GM15510 (cell line): ENCODE measurements around the gene DMAP1.

Experiments
- POLR2A ChIP-seq: IDR thresholded peaks from 3 replicates; pipeline ENCODE4 v1.6.1; 2011; ENCODE audit warnings: borderline replicate concordance; ENCODE audit not compliant: insufficient read length; ENCODE audit errors: extremely low read depth

DMAP1 gene

GRCh38 chr1:44240802-44241671, 27.8 kb downstream of the DMAP1 start:
- no peak for TF ChIP-seq POLR2A

DNA sequence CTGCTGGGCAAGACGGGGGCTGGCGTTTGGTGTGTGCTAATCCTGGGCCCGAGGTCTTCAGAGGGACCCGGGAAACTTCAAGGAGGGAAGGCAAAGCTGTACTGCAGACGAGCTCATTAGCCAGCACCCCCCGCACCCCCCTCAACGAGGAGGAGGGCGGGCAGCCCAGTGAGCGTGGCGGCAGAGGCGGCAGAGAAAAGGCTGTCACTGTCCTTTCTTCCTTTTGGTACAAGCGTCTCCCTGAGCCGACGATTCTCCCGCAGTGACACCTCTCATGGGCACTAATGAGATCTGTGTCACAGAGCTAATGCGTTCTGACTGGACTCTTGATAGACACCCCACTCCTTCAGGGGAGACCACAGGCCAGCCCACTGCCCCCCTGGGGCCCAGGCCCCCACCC, 29.5 kb downstream of the DMAP1 start:
- TF ChIP-seq POLR2A: no peak

DNA sequence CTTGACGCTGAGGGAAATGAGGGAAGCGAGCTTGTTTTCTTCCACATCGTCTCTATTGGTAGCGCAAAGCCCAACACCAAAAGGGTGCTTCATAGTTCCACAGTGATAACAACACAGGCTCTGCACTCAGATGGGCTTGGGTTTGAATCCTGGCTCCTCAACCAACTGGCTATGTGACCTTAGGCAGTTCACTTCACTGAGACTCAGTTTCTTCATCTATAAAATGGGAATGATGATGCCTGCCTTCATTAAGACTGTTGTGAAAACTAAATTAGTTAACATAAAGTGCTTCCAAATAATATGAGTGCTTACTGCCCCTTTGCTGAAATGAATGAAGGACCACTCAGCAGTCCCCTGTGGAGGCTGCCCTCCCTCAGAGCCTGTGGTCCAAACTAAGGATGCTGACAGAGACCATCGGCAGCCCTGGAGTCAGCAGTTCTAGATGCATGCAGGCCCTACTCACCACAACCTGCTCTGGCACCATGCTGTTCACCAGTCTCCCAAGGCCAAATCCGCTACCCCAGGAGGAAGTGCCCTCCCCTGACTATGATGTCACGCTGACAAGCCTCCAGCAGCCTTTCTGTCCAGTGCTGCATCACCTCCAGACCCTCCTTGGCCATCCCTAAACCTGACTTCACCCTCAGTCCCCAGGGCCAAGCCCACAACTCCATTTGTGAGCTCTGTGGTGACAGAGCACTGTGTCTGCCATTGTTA, 30.7 kb downstream of the DMAP1 start:
- no peak for TF ChIP-seq POLR2A

DNA sequence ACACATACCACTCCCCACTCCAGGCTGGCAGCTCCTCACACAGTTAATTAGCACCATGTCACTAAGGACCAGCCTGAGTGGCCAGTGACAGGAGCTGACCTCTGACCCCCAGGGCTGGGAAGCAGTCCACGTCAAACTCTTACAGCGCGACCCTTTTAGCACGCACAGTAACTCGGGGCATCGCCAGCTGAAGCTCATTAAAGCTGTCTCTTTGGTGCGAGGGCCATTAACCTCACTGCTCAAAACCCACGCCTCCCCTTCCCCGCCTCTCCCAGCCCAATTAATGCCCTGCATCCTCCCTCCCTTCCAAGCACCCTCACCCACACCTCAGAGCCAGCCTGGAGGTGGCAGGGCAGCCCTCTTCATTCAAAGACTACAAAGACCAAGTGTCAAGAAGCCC, 31.7 kb downstream of the DMAP1 start:
- TF ChIP-seq POLR2A: no peak

- no peak for TF ChIP-seq POLR2A
Observed at GRCh38 chr1:44246806-44247205, 33.5 kb downstream of the DMAP1 start.

- TF ChIP-seq POLR2A: no peak
Observed at GRCh38 chr1:44249543-44249942, 36.3 kb downstream of the DMAP1 start.

GRCh38 chr1:44250068-44250781, 37.0 kb downstream of the DMAP1 start:
- no peak for TF ChIP-seq POLR2A

GRCh38 chr1:44251486-44251885, 38.2 kb downstream of the DMAP1 start:
- no peak for TF ChIP-seq POLR2A

DNA sequence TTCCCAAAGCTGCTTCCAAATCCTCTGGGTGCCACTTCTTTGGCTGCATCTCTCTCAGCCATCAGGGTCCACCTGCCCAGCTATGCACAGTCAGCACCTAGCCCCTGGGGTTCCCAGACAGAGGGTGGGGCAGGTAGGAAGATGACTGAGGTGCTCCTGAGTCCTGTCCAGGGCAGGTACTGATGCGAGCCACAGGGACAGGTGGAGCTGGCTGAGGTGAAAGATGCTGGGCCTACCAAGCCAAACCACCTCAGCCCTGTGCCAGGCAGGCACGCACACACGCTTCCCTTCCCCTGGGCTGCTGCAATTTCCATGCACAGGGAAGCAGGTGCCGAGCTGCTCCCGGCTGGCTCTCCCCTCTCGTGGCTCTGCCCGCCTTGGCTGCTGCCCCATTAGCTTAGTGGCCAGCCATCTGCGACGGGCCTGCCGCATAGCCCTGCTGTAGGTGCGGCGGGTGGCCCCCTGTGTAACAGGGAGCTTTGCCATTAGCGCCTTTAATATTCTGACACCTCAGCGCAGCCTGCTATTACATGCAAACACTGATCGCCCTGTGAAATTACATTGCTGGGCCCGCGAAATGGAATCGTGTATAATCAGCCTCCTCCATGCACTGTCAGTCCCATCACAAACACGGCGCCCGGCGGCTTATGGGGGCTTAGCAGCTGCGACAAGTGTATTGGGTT, 38.9 kb downstream of the DMAP1 start:
- no peak for TF ChIP-seq POLR2A

DNA sequence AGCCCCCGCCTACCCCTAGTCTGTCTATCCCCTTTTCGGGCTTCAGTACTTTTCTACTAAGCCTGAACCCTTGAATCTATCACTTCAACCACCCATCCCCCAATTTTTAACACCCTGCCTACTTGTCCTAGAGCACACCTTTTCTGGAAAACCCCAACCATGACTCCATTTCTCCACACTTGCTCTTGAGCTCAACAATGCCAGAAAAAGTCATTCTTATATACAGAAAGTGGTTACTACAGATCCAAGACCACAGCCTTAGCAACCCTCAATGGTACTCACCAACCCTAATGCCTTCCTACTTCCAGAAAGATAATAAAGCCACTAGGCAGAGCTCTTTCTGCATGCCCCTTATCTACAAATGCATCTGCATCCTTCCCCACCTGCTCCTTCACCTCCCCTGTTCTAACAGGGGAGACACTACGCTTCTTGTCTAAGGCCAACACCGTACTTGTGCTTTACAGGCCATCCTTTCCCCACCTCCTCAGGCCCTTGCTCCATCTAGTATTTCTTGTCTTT, 41.2 kb downstream of the DMAP1 start:
- no peak for TF ChIP-seq POLR2A

DNA sequence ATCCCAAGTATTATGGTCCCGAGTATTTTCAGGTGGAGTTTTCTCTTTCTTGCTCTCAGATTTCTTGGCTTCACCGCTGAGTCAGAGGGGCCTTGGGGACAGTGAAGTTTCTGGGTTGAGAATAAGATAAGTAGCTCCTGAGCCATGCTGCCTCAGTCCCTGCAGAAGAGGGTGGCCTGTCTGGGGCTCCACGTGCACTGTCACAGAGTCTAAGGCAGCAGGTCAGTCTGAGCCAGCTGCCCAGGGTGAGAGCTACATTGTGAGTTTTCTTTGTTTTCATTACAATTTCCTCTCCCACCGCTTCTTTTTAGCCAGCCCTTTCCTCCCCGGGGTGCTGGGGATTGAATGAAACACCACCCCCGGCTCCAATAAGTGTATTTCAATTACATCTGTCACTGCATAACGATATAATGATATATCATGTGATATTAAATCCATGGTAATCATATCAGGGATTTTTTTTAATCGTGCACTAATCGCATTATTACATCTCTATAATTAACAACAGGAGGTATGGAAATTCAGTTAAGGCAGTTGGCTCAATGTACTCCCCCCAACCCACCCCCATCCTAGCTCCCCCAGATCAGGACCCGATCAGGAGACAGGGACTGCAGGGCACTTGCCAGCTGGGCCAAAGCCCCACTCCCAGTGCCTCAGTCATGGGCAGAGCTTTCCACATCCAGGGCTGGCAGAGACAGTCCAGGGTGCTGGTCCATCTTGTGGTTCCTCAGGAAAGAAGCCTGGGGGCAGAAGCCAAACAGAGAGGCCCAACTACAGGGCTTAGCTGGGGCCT, 43.7 kb downstream of the DMAP1 start:
- TF ChIP-seq POLR2A: no peak

- TF ChIP-seq POLR2A: no peak
Observed at GRCh38 chr1:44259090-44259489, 45.8 kb downstream of the DMAP1 start.

DNA sequence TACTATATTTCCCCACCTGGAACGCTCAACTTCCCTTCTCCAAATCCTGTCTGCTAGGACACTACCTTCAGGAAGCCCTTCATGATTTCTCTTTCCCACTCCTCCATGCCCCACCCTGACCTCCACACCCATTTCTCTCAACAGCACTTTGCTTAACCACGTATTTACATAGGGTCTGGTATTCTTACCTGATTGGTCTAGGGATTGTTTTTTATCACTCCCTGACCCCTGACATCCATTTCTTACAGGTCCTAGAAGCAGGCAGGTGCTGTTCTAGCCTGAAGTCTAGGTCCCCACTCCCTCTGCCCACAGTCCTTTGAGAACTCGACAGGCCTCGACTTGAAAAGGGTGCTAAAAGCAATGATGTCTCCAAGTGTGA, 47.5 kb downstream of the DMAP1 start:
- TF ChIP-seq POLR2A: no peak

DNA sequence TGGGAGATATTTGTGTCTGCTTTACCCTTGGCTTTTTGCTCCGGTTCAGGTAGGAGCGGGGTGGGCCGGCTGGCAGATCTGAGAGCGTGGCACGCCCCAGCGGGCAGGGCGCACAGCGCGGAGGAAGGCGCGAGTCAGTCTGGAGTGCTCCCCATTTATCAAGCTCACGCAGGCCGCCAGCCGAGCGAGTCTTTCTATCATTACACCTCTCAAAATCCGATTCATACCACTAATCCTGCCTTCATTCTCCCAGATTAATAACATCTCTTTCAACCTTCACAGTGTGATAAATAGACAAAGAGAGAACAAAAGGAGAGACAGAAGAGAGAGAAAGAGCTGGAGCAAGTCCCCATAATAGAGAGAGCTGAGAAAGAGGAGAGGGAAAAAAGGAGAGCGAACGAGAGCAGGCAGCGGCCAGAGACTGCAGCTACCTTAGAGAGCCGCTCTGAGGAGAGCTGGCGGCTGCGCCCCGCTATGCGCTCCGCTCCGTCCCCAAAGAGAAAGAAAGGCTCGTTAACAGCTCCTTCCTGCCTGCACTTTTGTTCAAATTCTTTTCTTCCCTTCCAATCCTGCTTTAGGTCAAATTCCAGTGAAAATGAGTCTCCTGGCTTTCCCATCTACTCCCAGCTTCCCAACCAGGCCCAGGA, 48.0 kb downstream of the DMAP1 start:
- no peak for TF ChIP-seq POLR2A

- no peak for TF ChIP-seq POLR2A
Observed at GRCh38 chr1:44261962-44262361, 48.7 kb downstream of the DMAP1 start.
